ENCODE measurements around the gene PRPF38A. TPM values are rescaled to one million over a fixed set of nuclear protein-coding genes. Genes with fewer than 3 reads are reported as not detected.

PRPF38A gene
- total RNA-seq, 1 donor from 2014 or later = 62.7 TPM

DNA sequence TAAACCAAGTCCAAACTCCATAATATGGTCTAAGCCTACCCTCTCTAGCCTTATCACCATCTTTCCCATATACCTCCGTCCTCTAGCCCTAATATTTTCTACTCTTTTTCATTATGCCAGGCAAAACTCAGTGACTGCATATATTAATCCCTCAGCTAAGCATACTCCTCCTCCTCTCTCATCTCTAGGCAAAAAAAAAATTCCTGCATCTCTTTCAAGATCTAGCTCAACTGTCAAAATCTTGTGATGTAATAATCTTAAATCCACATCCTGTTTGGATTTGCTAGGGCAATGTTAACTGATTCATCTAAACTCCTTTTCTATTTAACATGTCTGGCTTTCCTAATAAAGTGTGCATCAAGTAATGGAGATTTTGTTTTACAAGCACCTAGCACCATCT is 20.4 kb downstream of the PRPF38A start:
- H3K27ac Mint-ChIP-seq = peak overlapping the region; percentile 44
- peaks cover 21% of the 10 kb centered on the region for H3K36me3 Mint-ChIP-seq (ENCODE audit: insufficient read depth)
- TF ChIP-seq CTCF (IDR thresholded peaks at IDR 0.05; ENCODE audit: unreplicated experiment) = no peak
- no peak for DNase-seq (ENCODE audit: low spot score, unreplicated experiment)
- no peak overlapping the region for H3K4me3 Mint-ChIP-seq (ENCODE audit: low read depth)
- H3K9me3 Mint-ChIP-seq (ENCODE audit: low read depth) = no peaks in the 10 kb centered on the region
- H3K27me3 Mint-ChIP-seq = no peaks in the 10 kb centered on the region
- H3K4me1 Mint-ChIP-seq (ENCODE audit: low read depth) = no peaks in the 10 kb centered on the region

DNA sequence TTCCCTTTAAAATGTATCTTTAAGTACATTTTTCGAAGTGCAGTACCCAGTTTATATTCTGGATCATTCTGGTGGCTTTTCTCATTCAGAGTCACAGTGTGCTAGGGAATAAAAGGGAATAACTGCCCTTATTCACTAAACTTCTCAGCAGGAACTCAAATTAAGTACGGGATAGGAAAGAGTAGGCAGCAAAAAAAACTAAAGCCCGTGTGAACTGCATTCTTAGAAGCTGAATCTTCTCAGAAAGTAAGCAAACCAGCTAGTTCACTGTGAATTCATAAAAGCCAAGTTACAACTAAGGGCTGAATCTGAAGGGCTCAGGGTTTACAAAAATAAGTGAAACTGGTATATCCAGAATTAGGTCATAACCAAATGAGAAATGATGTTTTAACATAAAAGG is 22.0 kb downstream of the PRPF38A start:
- Mint-ChIP-seq H3K36me3 (ENCODE audit: insufficient read depth) (peaks cover 24% of the 10 kb centered on the region), H3K4me3 (ENCODE audit: low read depth) (no peak overlapping the region), H3K27me3 (no peaks in the 10 kb centered on the region), H3K4me1 (ENCODE audit: low read depth) (no peaks in the 10 kb centered on the region), H3K27ac (no peak overlapping the region), H3K9me3 (ENCODE audit: low read depth) (no peaks in the 10 kb centered on the region)
- no peak for DNase-seq (ENCODE audit: low spot score, unreplicated experiment)
- no peak for TF ChIP-seq CTCF (IDR thresholded peaks at IDR 0.05; ENCODE audit: unreplicated experiment)

GRCh38 chr1:52427152-52427551 is 22.8 kb downstream of the PRPF38A start:
- H3K27me3 Mint-ChIP-seq = no peaks in the 10 kb centered on the region
- TF ChIP-seq CTCF (IDR thresholded peaks at IDR 0.05; ENCODE audit: unreplicated experiment) = no peak
- H3K4me1 Mint-ChIP-seq (ENCODE audit: low read depth) = no peaks in the 10 kb centered on the region
- no peak overlapping the region for H3K27ac Mint-ChIP-seq
- no peak overlapping the region for H3K4me3 Mint-ChIP-seq (ENCODE audit: low read depth)
- no peaks in the 10 kb centered on the region for H3K9me3 Mint-ChIP-seq (ENCODE audit: low read depth)
- DNase-seq (ENCODE audit: low spot score, unreplicated experiment) = no peak
- H3K36me3 Mint-ChIP-seq (ENCODE audit: insufficient read depth) = peaks cover 24% of the 10 kb centered on the region

DNA sequence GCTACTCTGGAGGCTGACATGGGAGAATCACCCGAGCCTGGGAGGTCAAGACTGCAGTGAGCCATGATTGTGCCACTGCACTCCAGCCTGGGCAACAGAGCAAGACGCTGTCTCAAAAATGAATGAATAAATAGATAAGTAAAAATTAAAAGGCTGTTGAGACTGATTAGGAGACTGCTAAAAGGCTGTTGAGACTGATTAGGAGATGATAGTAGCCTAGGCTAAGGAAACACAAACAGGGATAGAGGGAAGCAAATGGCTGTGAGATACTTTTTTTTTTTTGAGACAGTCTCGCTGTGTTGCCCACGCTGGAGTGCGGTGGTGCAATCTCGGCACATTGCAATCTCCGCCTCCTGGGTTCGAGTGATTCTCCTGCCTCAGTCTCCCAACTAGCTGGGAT is 28.4 kb downstream of the PRPF38A start:
- Mint-ChIP-seq H3K36me3 (ENCODE audit: insufficient read depth) (peaks cover 25% of the 10 kb centered on the region), H3K4me3 (ENCODE audit: low read depth) (no peak overlapping the region), H3K27me3 (no peaks in the 10 kb centered on the region), H3K9me3 (ENCODE audit: low read depth) (no peaks in the 10 kb centered on the region), H3K4me1 (ENCODE audit: low read depth) (no peaks in the 10 kb centered on the region), H3K27ac (no peak overlapping the region)
- no peak for TF ChIP-seq CTCF (IDR thresholded peaks at IDR 0.05; ENCODE audit: unreplicated experiment)
- no peak for DNase-seq (ENCODE audit: low spot score, unreplicated experiment)

DNA sequence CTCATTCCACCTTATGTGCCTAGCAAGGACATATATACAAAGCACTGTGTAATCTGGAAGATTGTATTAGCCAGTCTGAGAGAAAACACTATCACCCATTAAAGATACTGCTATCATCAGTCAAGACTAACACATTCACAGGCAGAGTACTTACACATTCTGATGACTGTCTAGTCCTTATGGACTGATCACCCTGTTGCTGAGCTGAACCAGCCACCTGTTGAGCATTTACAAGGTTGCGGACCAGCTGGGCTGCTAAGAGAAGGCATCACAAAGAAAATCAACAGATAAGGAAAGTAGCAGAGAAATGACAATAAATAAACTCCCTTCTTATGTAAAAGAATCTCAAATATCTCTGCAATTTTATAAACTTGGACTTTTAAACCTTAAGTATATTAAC is 30.8 kb downstream of the PRPF38A start:
- Mint-ChIP-seq H3K36me3 (ENCODE audit: insufficient read depth) (peaks cover 24% of the 10 kb centered on the region), H3K27ac (peak overlapping the region; percentile 43), H3K27me3 (no peaks in the 10 kb centered on the region), H3K9me3 (ENCODE audit: low read depth) (no peaks in the 10 kb centered on the region), H3K4me1 (ENCODE audit: low read depth) (no peaks in the 10 kb centered on the region), H3K4me3 (ENCODE audit: low read depth) (no peak overlapping the region)
- no peak for DNase-seq (ENCODE audit: low spot score, unreplicated experiment)
- TF ChIP-seq CTCF (IDR thresholded peaks at IDR 0.05; ENCODE audit: unreplicated experiment) = no peak

All from progenitor cell of endocrine pancreas (in vitro differentiated cells).